Right atrium auricular region (tissue), 2 donors: ENCODE data around the gene TMEM255B. TPM values are rescaled to one million over a fixed set of nuclear protein-coding genes. Genes with fewer than 3 reads are reported as not detected.

ENCODE experiments used
- DNase-seq: peaks from one replicate; pipeline ENCODE4 v3.0.0-alpha.2; 2019; ENCODE audit warnings: low spot score
- H3K27ac ChIP-seq, 2 donors: fragments of 200-600 bp; sonication (generic); 1 replicate in 1 of 2; 2 replicates in 1 of 2; pipeline ENCODE4 v1.5.1; 2016 to 2019
- H3K27me3 ChIP-seq, 2 donors: fragments of 200-600 bp; sonication (generic); one replicate each; pipeline versions ENCODE4 v1.5.1 to v1.6.0; 2017 to 2019
- H3K36me3 ChIP-seq: fragments of 200-600 bp; sonication (generic); one replicate; pipeline ENCODE4 v1.5.1; 2016
- H3K4me1 ChIP-seq, 2 donors: fragments of 200-600 bp; sonication (generic); one replicate each; pipeline versions ENCODE4 v1.5.1 to v1.6.0; 2017 to 2019
- H3K4me3 ChIP-seq, 2 donors: fragments of 200-600 bp; sonication (generic); 1 replicate in 1 of 2; 2 replicates in 1 of 2; pipeline ENCODE4 v1.5.1; 2017 to 2019; ENCODE audit warnings: mild to moderate bottlenecking in 1 of 2, moderate library complexity in 1 of 2
- H3K9me3 ChIP-seq, 2 donors: fragments of 200-600 bp; sonication (generic); one replicate each; pipeline ENCODE4 v1.5.1; 2019
- CTCF ChIP-seq, 2 donors: fragments of 200-600 bp; sonication (generic); IDR thresholded peaks; one replicate each; pipeline ENCODE4 v1.5.1; 2019; ENCODE audit warnings: antibody characterized with exemption in 2 of 2
- total RNA-seq, 2 donors: library from RNA; depleted of rRNA; stranded (reverse); fragments of >200 nt; gene quantifications; one replicate each; pipeline ENCODE4 v1.1.0, GENCODE V29; 2016

The TMEM255B gene
- total RNA-seq, 2 donors from 2014 or later, result 5.2 to 6.0 TPM

DNA sequence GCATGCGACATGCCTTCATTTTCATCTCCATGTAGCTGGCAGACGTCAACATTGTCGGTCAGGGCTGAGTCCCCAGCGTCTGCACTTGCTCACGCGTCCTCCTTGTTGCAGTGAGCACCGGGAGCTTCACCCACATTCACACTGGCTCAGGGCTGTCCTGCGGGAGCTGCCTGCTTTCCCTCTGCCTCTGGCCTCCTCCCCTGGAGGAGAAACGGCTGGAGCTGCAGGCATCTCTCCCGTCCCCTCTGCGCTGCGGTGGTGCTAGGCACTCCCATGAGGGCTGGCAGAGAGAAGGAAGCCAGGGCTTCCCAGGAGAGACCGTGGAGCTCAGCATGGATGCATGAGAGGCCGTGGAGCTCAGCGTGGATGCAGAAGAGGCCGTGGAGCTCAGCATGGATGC is 18.4 kb upstream of the TMEM255B start:
- no peak for TF ChIP-seq CTCF (IDR thresholded peaks at IDR 0.05)
- H3K36me3 ChIP-seq, result no peaks in the 10 kb centered on the region
- H3K27me3 ChIP-seq, result no peaks in the 10 kb centered on the region
- no peak overlapping the region for H3K4me3 ChIP-seq
- H3K4me1 ChIP-seq, result peaks cover 0 to 9% of the 10 kb centered on the region in 2 donors
- no peak overlapping the region for H3K27ac ChIP-seq
- no peak for DNase-seq
- no peaks in the 10 kb centered on the region for H3K9me3 ChIP-seq

- H3K9me3 ChIP-seq, result no peaks in the 10 kb centered on the region
- H3K4me3 ChIP-seq, result no peak overlapping the region
- no peak for DNase-seq
- H3K27me3 ChIP-seq, result no peaks in the 10 kb centered on the region
- H3K27ac ChIP-seq, result no peak overlapping the region
- H3K36me3 ChIP-seq, result no peaks in the 10 kb centered on the region
- no peak for TF ChIP-seq CTCF (IDR thresholded peaks at IDR 0.05)
- peaks cover 0 to 9% of the 10 kb centered on the region in 2 donors for H3K4me1 ChIP-seq
These were observed 17.8 kb upstream of the TMEM255B start for GRCh38 chr13:113741191-113741668.

DNA sequence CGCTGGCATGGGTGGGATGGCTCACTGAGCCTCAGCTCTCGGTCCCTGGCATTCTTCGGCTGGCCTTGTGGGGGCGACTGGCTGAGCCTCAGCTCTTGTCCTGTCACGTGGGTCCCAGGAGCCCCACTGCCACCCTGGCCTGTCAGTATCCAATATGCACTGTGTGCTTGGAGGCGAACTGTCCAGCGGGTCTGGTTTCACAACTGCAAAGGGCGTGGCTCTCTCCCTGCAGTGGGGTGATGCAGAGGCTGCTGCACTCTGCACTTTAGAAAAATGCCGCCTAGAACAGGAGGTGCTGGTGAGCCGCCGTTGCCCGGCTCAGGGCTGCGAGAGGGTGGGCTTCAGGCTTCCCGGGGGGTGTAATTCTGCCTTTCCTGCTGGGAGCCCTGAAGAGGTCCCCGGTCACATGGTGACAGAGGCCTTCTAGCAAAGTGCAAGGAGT is 17.0 kb upstream of the TMEM255B start:
- Histone ChIP-seq H3K4me3 (no peak overlapping the region), H3K9me3 (no peaks in the 10 kb centered on the region), H3K27ac (no peak overlapping the region), H3K27me3 (no peaks in the 10 kb centered on the region), H3K36me3 (no peaks in the 10 kb centered on the region), H3K4me1 (peaks cover 0 to 9% of the 10 kb centered on the region in 2 donors)
- DNase-seq, result no peak
- no peak for TF ChIP-seq CTCF (IDR thresholded peaks at IDR 0.05)

DNA sequence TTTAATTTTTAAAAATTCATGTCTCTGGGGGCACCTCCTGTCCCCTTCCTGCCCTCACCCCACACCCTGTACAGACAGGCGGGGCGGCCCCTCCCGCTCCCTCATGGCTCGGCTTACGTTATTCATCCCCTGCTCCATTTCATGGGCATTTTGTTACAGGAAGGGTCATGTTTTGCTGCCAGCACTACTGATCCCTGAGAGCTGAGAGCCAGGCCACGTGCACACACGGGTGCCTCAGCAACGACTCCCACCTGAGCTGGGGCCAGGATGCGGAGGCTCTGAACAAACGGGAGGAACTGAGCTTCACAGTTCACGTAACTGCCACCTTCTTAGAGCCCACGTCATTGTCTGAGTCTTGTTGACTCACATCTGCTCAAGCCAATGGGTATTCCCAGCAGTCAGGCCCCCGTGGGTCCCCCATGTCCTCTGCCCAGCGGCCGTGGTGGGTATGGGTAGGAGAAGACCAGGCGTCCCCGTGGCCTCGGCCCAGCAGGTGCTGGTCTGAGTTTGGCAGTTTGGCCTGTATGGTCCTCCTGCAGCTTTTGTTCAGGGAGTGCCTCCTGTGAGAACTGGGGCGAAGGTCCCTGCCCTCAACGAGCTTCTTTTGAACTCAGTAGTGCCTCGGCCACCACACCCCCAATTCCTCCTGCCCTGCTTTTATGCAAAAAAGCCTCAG is 16.4 kb upstream of the TMEM255B start:
- H3K4me3 ChIP-seq, result no peak overlapping the region
- no peak for DNase-seq
- no peaks in the 10 kb centered on the region for H3K9me3 ChIP-seq
- no peaks in the 10 kb centered on the region for H3K36me3 ChIP-seq
- H3K27me3 ChIP-seq, result no peaks in the 10 kb centered on the region
- peaks cover 0 to 9% of the 10 kb centered on the region in 2 donors for H3K4me1 ChIP-seq
- no peak overlapping the region for H3K27ac ChIP-seq
- TF ChIP-seq CTCF (IDR thresholded peaks at IDR 0.05), result no peak

- Histone ChIP-seq H3K36me3 (no peaks in the 10 kb centered on the region), H3K27ac (no peak overlapping the region), H3K4me3 (no peak overlapping the region), H3K9me3 (no peaks in the 10 kb centered on the region), H3K4me1 (peaks cover 0 to 11% of the 10 kb centered on the region in 2 donors), H3K27me3 (no peaks in the 10 kb centered on the region)
- no peak for TF ChIP-seq CTCF (IDR thresholded peaks at IDR 0.05)
- no peak for DNase-seq
These were observed 15.4 kb upstream of the TMEM255B start for GRCh38 chr13:113743366-113744195.
